Heart right ventricle (tissue), 16 donors: ENCODE measurements around the gene CACNA1C. TPM values are rescaled to one million over a fixed set of nuclear protein-coding genes. Genes with fewer than 3 reads are reported as not detected.

Source experiments
- ATAC-seq, 8 donors: fragments of 200-7000 bp; cut with Tn5 transposase; one replicate each; pipeline ENCODE4 v1.9.1; 2020; ENCODE audit warnings: mild to moderate bottlenecking in 8 of 8, moderate library complexity in 8 of 8, moderate number of reproducible peaks in 1 of 8
- DNase-seq, 2 donors: peaks; one replicate each; pipeline ENCODE4 v3.0.0-alpha.2; 2020
- H3K27ac ChIP-seq, 10 donors: fragments of 200-600 bp; sonication (generic) in 2 of 10; one replicate each; pipeline versions ENCODE4 v1.5.0 to v1.8.0; 2020 to 2022; ENCODE audit warnings: mild to moderate bottlenecking in 3 of 10
- H3K27me3 ChIP-seq, 7 donors: fragments of 200-600 bp; one replicate each; pipeline ENCODE4 v1.8.0; 2021 to 2022; ENCODE audit warnings: mild to moderate bottlenecking in 2 of 7
- H3K36me3 ChIP-seq, 9 donors: fragments of 200-600 bp; sonication (generic) in 1 of 9; one replicate each; pipeline versions ENCODE4 v1.5.0 to v1.8.0; 2020 to 2022; ENCODE audit warnings: mild to moderate bottlenecking in 2 of 9
- H3K4me1 ChIP-seq, 9 donors: fragments of 200-600 bp; sonication (generic) in 1 of 9; one replicate each; pipeline versions ENCODE4 v1.5.0 to v1.8.0; 2020 to 2022; ENCODE audit warnings: mild to moderate bottlenecking in 4 of 9
- H3K4me3 ChIP-seq, 10 donors: fragments of 200-600 bp; sonication (generic) in 2 of 10; one replicate each; pipeline versions ENCODE4 v1.5.0 to v1.8.0; 2020 to 2022; ENCODE audit warnings: mild to moderate bottlenecking in 7 of 10, moderate library complexity in 2 of 10
- H3K9me3 ChIP-seq, 11 donors: fragments of 200-600 bp in 10 of 11; sonication (generic) in 2 of 11; one replicate each; pipeline versions ENCODE4 v1.5.0 to v1.8.0; 2013 to 2022; ENCODE audit warnings: mild to moderate bottlenecking in 2 of 11, control low read depth in 1 of 11, moderate library complexity in 1 of 11
- WGBS, 2 donors: extraction: QIAGEN DNeasy Blood & Tissue Kit; methylation state at CpG; one replicate each; pipeline ENCODE4 v1.1.7; 2013; ENCODE audit warnings: inconsistent platforms in 1 of 2; 5-methylcytosine and 5-hydroxymethylcytosine counted together
- intact Hi-C, 10 donors: fragments of 100-400 bp; cut with DNase I; formaldehyde crosslinking; loops; one replicate each; pipeline versions ENCODE4 v1.11.1 to v1.14.2; 2022
- polyA plus RNA-seq, 2 donors: library from polyadenylated mRNA; stranded (reverse); fragments of 200-250 nt; gene quantifications; one replicate each; pipeline ENCODE4 v1.2.3, GENCODE V29; 2013
- total RNA-seq, 10 donors: library from RNA; stranded (reverse); fragmentation: NEBNext Ultra II Directional in 3 of 10; extraction: Animal tissue kit (Norgen Biotek cat#: 25700) in 3 of 10; gene quantifications; one replicate each; pipeline versions ENCODE4 v1.2.1 to v1.2.4, GENCODE V29; 2021 to 2023
- TF ChIP-seq, protein P1 (sequence below), 9 donors: fragments of 200-600 bp; sonication (generic) in 2 of 9; IDR thresholded peaks; one replicate each; pipeline versions ENCODE4 v1.5.0 to v1.8.0; 2021 to 2022; ENCODE audit warnings: antibody characterized with exemption in 9 of 9, mild to moderate bottlenecking in 5 of 9, moderate library complexity in 1 of 9
- donor health status: Arrhythmogenic right ventricular cardiomyopathy.
- donor health status: ischemic (EF 13 %, LVEDD 7.1; RV severe dilation, severe dysfunction).
- donor health status: healthy with polysubstance abuse.
- donor health status: DM: no; HTN: yes; CAD: no.
- donor health status: DM: no; HTN: no; CAD: no.
- donor health status: ischemic (EF 25% LVEDD 6.9; RV normal size, moderate dysfunction).
- donor health status: ischemic (EF 25% LVEDD 5.7; RV mildly dilated, moderate dysfunction).
- donor health status: healthy.
- donor health status: DM: yes; HTN: yes; CAD: no.
- donor health status: Ischemic cardiomyopathy.
- donor health status: ischemic (EF 35%, LVEDD 5.7; RV mildly dilated, moderate dysfunction).
- donor health status: nonischemic (EF 11% LVEDD 7.7; RV severe dilation, severe dysfunction).
- donor health status: DM: yes; HTN: yes; CAD: no.
- donor health status: PGD.
- donor health status: ischemic (EF 29% LVEDD 5.4; RV normal size, mild dysfunction).
- donor health status: nonischemic (EF 23%, LVEDD 6.1; RV moderate dilation, normal function).

Gene CACNA1C
- total and polyA plus RNA-seq, 12 donors = 19.1 to 222 (median 183) TPM

GRCh38 chr12:2214411-2214810 lies 161.6 kb downstream of the CACNA1C start:
- H3K36me3 ChIP-seq = peaks cover 0 to 6% (median 0%) of the 10 kb centered on the region in 9 donors
- DNase-seq (no peak), ATAC-seq (peak in 4 of 8 donors; percentile 8 to 54 (median 42))
- H3K27ac ChIP-seq = peak overlapping the region in 8 of 10 donors; percentile 3 to 79 (median 62)
- peaks cover 11 to 91% (median 64%) of the 10 kb centered on the region in 9 donors for H3K4me1 ChIP-seq
- TF ChIP-seq, protein P1, sequence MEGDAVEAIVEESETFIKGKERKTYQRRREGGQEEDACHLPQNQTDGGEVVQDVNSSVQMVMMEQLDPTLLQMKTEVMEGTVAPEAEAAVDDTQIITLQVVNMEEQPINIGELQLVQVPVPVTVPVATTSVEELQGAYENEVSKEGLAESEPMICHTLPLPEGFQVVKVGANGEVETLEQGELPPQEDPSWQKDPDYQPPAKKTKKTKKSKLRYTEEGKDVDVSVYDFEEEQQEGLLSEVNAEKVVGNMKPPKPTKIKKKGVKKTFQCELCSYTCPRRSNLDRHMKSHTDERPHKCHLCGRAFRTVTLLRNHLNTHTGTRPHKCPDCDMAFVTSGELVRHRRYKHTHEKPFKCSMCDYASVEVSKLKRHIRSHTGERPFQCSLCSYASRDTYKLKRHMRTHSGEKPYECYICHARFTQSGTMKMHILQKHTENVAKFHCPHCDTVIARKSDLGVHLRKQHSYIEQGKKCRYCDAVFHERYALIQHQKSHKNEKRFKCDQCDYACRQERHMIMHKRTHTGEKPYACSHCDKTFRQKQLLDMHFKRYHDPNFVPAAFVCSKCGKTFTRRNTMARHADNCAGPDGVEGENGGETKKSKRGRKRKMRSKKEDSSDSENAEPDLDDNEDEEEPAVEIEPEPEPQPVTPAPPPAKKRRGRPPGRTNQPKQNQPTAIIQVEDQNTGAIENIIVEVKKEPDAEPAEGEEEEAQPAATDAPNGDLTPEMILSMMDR (IDR thresholded peaks at IDR 0.05) = no peak
- no peak overlapping the region for H3K4me3 ChIP-seq
- no peaks in the 10 kb centered on the region for H3K9me3 ChIP-seq
- H3K27me3 ChIP-seq = peaks cover 0 to 4% (median 0%) of the 10 kb centered on the region in 7 donors
- intact Hi-C loops = loop anchor here in 1 of 10 donors (10.0 kb wide), 1 partner anchor 160 kb away; the partner anchor contains the start of gene CACNA1C
- 65 to 71% methylated on average over 8 of the region's 8 CpGs for WGBS, 2 donors

- TF ChIP-seq, protein P1 (IDR thresholded peaks at IDR 0.05) = no peak
- H3K4me1 ChIP-seq = peaks cover 11 to 90% (median 68%) of the 10 kb centered on the region in 9 donors
- no peaks in the 10 kb centered on the region for H3K9me3 ChIP-seq
- ATAC-seq (peak in 1 of 8 donors; percentile 43), DNase-seq (no peak)
- H3K27me3 ChIP-seq = peaks cover 0 to 4% (median 0%) of the 10 kb centered on the region in 7 donors
- intact Hi-C loops = loop anchor here in 1 of 10 donors (10.0 kb wide), 1 partner anchor 161 kb away; the partner anchor contains the start of gene CACNA1C
- 79 to 90% methylated on average over 11 of the region's 11 CpGs for WGBS, 2 donors
- H3K27ac ChIP-seq = peak overlapping the region in 7 of 10 donors; percentile 15 to 71 (median 28)
- H3K36me3 ChIP-seq = peaks cover 0 to 6% (median 0%) of the 10 kb centered on the region in 9 donors
- H3K4me3 ChIP-seq = no peak overlapping the region
Observed at GRCh38 chr12:2215709-2216560, 163.1 kb downstream of the CACNA1C start.

- peak overlapping the region in 3 of 10 donors; percentile 11 to 39 (median 22) for H3K27ac ChIP-seq
- TF ChIP-seq, protein P1 (IDR thresholded peaks at IDR 0.05) = no peak
- ATAC-seq = no peak
- intact Hi-C loops = loop anchor here in 1 of 10 donors (10.0 kb wide), 1 partner anchor 164 kb away; the partner anchor contains the start of gene CACNA1C
- H3K4me3 ChIP-seq = no peak overlapping the region
- no peaks in the 10 kb centered on the region for H3K9me3 ChIP-seq
- WGBS, 2 donors = 58 to 68% methylated on average over 5 of the region's 5 CpGs
- H3K27me3 ChIP-seq = peaks cover 0 to 2% (median 0%) of the 10 kb centered on the region in 7 donors
- DNase-seq = no peak
- peaks cover 0 to 6% (median 0%) of the 10 kb centered on the region in 9 donors for H3K36me3 ChIP-seq
- peaks cover 3 to 76% (median 51%) of the 10 kb centered on the region in 9 donors for H3K4me1 ChIP-seq
Observed at GRCh38 chr12:2218706-2219105, 165.9 kb downstream of the CACNA1C start.

GRCh38 chr12:2221030-2221621 lies 168.3 kb downstream of the CACNA1C start:
- H3K9me3 ChIP-seq = no peaks in the 10 kb centered on the region
- DNase-seq (no peak), ATAC-seq (peak; percentile 50 to 84 (median 76))
- 69 to 75% methylated on average over 4 of the region's 4 CpGs for WGBS, 2 donors
- intact Hi-C loops = no loop called here
- H3K36me3 ChIP-seq = no peaks in the 10 kb centered on the region
- H3K4me1 ChIP-seq = peaks cover 3 to 70% (median 50%) of the 10 kb centered on the region in 9 donors
- TF ChIP-seq, protein P1 (IDR thresholded peaks at IDR 0.05) = no peak
- H3K27ac ChIP-seq = peak overlapping the region in 8 of 10 donors; percentile 28 to 66 (median 52)
- no peaks in the 10 kb centered on the region for H3K27me3 ChIP-seq
- no peak overlapping the region for H3K4me3 ChIP-seq
